ENCODE data around the gene DSEL.

DSEL gene

DNA sequence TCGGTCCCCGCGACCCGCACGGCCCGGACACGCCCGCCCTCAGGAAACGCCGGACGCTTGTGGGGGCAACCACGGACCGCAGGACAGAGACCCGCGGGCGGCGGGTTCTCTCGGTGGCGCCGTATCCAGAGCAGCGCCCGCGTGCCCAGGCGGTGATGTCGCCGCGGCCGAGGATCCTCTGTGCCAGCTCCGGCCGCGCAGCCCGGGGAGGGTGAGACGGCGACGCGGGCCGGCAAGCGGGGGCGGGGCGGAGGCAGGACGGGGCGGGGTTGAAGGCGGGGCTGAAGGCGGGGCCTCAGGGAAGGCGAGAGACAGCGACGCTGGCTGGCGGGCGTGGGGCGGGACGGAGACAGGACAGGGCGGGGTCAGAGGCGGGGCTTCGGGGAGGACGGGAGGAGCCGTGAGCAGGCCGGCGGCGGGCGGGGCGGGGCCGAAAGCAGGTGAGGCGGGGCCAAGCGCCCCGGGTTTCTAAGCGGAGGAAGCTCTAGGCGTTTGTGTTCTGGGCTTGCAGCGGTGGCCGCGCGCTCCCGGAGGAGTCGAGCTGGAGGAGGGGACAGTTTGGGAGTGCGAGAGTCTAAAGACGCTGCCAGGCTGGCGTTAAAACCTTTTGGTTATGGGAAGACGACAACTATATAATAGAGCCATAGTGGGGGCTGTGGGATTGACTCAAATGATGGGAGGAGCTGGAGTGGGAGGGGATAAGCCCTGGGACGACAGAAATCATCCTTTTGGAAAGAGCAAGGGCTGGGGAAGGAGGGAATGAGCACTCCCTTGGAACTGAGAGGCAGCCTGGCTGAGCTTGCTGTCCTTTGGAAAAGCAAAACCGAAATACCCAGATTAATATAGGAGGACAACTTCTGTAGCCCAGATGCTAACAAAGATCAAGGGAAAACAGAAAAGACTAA is at the start of gene DSEL:
TSS of gene DSEL (minus strand) at position 182 of the 905 bp plus-strand sequence. CDS start 2,112 bp downstream, outside the sequence.
- peak; percentile 94 for DNase-seq

- DNase-seq: no peak
These were observed 36.9 kb upstream of the DSEL start for GRCh38 chr18:67553437-67553836.

- DNase-seq: no peak
These were observed 34.5 kb upstream of the DSEL start for GRCh38 chr18:67550872-67551520.

DNA sequence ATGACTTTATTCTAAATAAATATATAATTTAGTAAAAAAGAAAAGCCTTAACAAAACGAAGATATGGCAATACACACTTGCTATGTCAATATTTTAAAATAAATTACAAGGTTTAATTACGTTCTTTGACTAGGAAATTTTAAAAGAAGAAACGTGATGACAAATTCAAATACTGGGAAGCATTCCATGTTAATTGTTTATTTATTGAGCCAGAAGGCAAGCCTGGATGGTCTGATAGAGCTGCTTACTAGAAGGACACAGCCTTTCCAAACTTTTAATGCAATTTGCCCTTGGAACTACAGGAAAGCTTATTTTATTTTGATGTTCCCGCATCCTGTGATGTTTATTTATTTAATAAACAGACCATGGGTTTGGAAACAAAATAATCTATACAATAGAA is 33.4 kb upstream of the DSEL start:
- DNase-seq: no peak

DNA sequence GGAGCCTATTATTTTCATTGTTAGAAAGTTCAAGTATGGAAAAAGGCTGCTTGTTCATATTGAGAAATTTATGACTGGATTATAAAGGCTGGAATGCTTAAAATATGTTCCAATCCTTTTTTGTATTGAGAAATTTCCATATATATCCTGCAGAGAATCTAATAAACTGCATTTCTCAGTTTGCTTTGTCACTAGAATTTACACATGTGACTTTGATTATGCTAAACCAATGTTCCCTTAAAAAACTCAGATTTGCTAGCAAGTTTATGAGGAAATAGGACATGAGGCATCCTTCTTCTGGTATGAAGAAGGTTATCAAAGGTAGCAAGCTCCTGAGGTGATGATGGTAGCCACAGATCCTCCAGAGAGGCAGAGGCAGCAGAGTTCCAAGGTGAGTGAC is 29.2 kb upstream of the DSEL start:
- DNase-seq: no peak

- DNase-seq: no peak
These were observed 24.0 kb upstream of the DSEL start for GRCh38 chr18:67540559-67540958.

- no peak for DNase-seq
These were observed 15.4 kb upstream of the DSEL start for GRCh38 chr18:67531929-67532328.

DNA sequence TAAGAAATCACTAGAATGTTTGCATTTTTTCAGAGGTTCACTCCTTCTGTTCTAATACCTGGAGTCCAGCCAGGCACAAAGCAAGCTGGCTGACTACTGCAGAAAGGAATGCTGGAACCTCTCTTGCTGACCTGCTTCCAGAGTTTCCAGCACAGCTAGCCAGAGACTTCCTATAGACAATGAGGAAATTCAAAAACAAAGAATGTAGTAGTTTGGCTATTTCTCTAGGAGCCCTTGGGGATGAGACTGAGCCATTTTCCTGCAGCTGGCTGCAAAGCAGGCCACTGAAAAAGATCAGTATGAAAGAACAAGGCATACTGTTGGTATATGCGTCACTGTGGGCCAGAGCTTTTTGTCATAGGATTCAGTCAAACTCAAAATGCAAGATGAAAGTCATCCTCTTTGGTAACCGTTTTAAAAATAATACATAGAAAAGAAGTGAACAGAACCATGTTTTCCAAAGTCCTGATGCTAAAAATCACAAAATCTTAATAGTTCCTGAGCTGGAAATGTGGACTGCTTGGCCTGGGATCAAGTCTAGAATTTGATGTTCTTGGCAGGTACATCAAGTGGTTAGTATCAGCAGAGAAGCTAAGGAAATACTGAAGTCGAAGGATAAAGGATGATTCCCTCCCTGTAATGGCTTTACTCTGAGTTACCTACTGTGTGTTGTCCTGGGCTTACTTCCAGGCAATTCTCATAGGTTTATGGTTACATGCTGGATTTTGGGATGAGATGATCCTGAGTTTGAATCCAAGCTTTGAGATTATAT is 9.0 kb upstream of the DSEL start:
- no peak for DNase-seq

GRCh38 chr18:67520351-67520921 is 3.9 kb upstream of the DSEL start:
- DNase-seq: no peak

DNA sequence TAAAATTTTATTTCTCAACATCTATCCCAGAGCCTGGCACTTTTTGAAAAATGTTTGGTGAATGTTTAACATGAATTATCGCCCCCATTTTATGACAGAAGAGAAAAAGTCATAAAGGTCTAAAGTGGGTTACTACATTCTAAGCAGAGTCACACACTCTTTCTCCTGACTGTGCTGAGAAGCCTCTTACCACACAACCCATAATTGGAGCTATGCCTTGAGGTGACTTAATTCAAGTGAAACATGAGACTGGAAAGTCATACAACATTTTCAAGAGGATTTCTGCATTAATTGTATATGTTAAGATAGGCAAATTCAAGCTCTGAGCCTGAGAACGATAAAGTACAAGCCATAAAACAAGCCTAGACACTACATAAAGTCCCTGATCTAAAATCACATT is 3.1 kb upstream of the DSEL start:
- no peak for DNase-seq

- DNase-seq: no peak
These were observed 2.0 kb upstream of the DSEL start for GRCh38 chr18:67518566-67518965.

- DNase-seq: no peak
These were observed 885 bp upstream of the DSEL start for GRCh38 chr18:67517444-67517765.

DNA sequence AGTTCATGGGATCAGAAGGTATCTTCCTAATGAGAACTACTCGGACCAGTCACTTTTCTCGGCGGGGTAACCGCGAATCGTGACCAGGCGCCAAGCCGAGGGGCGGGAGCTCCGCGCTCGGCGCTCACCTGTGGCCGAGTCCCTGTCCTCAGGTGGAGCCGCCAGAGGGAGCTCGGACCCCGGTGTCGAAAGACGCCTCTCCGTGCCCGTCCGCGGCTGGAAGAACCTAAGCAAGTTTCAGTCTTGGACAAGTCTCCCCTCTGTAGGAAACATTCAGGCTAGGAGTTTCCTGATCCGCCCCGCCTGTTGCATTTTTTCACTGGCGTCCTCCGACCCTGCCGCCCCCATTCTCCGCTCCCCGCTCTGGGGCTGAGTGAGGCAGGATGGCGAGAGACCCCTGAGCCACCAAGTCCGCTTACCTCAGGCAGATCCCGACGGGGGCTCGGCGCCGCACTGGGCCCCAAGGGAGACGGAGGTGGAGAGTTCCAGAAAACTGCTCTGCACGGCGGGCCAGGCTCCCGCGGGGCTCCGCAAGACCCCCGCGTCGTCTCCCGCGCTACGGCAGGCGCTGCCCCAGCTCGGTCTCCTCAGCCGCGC is 480 bp downstream of the DSEL start:
- DNase-seq: peak; percentile 45

DNA sequence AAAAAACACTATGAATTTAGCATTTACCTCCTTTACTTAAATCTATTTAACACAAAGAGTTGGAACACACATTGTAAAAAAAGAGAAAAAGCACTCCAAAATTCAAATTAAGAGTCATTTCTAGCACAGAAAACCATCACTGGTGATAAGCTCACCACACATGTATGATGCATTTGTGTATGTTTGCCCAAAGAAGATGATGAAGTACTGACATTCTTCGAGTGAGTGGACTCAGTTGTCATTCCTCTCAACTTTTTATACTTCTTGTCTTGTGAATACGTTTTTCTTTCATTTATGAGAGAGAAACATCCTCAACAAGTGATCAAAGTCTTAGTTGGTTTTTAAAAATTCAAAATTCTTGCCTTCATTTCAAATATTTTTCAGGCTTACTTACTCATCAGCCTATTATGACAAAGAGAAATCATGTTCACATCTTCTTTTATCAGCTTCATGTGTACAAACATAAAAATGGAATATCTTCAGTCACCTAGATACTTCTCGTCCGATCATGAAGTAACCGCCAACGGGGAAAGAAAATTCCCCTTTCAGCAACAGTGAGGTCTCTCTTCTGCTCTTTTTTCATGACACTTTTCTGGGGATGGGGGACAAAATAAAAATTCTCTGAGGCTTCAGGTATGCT is 1.5 kb downstream of the DSEL start:
- no peak for DNase-seq

DNA sequence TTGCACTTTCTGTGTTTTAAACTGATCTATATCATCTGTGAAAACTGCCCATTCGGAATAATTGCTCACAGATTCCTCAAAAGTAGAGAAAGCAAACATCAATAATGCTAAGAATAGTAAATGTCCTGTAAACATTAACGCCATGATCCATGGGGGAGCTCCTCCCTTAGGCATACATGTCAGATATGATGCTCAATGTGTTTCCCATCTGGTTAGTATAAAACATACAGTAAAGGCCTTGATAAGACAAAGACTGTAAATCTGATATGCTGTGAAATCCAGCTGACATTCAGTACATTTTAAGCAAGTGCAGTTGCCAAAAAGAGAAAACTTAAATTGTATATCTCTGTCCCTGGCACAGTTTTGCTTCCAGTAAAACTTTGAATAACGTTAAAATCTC is 2.1 kb downstream of the DSEL start:
- no peak for DNase-seq

GRCh38 chr18:67513280-67513679 is 3.2 kb downstream of the DSEL start:
- DNase-seq: no peak

- no peak for DNase-seq
These were observed 4.7 kb downstream of the DSEL start for GRCh38 chr18:67511840-67512239.

DNA sequence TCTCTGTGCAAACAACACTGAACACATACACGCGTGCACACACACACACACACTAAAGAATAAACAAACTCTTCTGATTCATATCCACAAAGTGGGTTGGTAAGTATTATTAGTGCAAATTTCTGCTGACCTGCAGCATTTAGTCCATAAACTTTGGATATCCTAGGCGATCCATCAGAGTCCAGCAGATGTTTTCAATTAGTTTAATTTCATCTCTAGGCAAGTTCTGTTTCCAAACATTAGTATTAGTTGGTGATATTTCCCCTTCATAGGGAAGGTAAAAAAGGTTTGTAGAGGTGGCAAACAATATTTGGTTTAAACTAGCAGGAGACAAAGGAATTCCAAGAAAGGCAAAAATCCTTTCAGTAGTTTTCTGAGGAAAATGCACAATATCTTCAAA is 5.7 kb downstream of the DSEL start:
- DNase-seq: no peak

DNA sequence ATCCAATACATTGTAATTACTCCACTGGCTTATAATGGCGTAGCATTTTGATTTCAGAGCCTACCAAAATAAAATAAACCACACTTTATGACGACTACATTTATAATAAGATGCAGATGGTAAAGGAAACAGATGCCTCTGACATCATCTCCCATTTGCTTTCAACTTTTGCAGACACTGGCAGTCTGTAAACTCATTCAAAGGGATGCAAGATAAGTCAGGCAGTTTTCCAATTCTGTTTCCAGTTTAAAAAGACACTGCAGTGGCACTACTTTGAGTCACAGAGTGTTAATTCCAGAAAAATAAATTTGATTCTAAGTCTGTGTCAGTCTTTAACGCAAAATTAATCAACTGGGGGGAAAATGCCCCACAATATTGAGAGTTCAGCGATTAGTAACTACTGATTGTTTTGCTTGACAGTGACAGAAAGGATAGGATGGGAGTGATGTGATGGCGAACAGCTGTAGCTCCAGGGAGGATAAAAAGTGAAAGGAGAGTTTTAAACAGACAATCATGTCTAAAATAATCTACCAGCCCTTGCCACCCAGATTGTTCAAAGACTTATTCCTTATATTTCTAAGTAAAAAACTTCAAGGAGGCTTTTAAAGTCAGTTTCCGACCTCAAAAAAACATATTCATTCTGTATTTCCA is 6.7 kb downstream of the DSEL start:
- no peak for DNase-seq

GRCh38 chr18:67508146-67508545 is 8.4 kb downstream of the DSEL start:
- DNase-seq: no peak

GRCh38 chr18:67504739-67505138 is 11.8 kb downstream of the DSEL start:
- DNase-seq: no peak

Measured in CD4-positive, alpha-beta T cell treated with Interferon gamma for 1 hour (primary cell).